ENCODE measurements around the gene GLT6D1. TPM values are rescaled to one million over a fixed set of nuclear protein-coding genes. Genes with fewer than 3 reads are reported as not detected.
"Not testable (repeated sequence)": the region's sequence is repeated elsewhere in the genome, so short reads cannot be mapped to it uniquely, and the experiment has no call there.

Gene GLT6D1
- polyA plus RNA-seq, 1 donor = not detected

DNA sequence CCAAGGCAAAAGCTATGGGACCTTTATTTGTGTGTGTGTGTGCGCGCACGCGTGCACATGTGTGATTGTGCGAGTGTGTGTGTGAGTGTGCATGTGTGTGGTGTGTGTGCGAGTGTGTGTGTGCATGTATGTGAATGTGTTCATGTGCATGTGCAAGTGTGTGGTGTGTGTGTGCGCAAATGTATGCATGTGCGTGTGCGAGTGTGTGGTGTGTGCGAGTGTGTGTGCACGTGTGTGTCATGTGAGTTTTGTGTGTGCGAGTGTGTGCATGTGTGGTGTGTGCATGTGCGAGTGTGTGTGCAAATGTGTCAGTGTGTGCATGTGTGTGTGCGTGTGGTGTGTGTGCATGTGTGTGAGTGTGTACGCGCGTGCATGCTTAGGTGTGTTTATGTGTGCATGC, 11.1 kb upstream of the GLT6D1 start:
- no peak for DNase-seq
- H3K4me1 ChIP-seq (ENCODE audit: control insufficient read depth, insufficient read depth, low read length) = no peaks in the 10 kb centered on the region
- 100% methylated on average over 1 of the region's 17 CpGs for WGBS (ENCODE audit: insufficient coverage, low lambda C conversion rate)
- no peaks in the 10 kb centered on the region for H3K27me3 ChIP-seq (ENCODE audit: control insufficient read depth, insufficient read depth, low read length)
- no peak overlapping the region for H3K27ac ChIP-seq (ENCODE audit: low read length)
- no peaks in the 10 kb centered on the region for H3K36me3 ChIP-seq (ENCODE audit: control insufficient read depth, insufficient read depth, low read length)
- no peak overlapping the region for H3K4me3 ChIP-seq (ENCODE audit: low read length)
- H3K9me3 ChIP-seq (ENCODE audit: control insufficient read depth, low read depth, low read length) = peaks cover 5% of the 10 kb centered on the region

DNA sequence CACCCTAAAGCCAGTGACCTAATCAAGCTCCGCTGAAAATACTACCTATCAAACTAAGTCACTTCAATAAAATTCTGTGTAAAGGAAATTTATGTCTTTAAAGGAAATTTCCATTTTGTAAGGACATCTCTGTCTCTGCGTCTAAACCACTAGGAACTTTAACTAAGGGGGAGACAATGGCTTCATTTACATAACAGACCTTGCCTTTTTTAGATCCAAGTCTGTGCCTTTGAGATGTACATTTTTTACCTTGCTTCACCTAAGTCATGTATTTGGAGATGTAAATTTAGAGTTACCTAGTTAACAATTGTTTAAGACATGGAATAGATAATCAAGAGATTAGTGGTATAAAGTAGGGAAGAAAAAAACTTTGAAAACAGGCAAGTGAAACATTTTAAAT, 10.2 kb upstream of the GLT6D1 start:
- DNase-seq = no peak
- H3K27me3 ChIP-seq (ENCODE audit: control insufficient read depth, insufficient read depth, low read length) = no peaks in the 10 kb centered on the region
- peaks cover 5% of the 10 kb centered on the region for H3K9me3 ChIP-seq (ENCODE audit: control insufficient read depth, low read depth, low read length)
- no peak overlapping the region for H3K27ac ChIP-seq (ENCODE audit: low read length)
- no CpG with 5 or more reads among the region's 2 CpGs for WGBS (ENCODE audit: insufficient coverage, low lambda C conversion rate)
- H3K4me1 ChIP-seq (ENCODE audit: control insufficient read depth, insufficient read depth, low read length) = no peaks in the 10 kb centered on the region
- no peak overlapping the region for H3K4me3 ChIP-seq (ENCODE audit: low read length)
- H3K36me3 ChIP-seq (ENCODE audit: control insufficient read depth, insufficient read depth, low read length) = no peaks in the 10 kb centered on the region

DNA sequence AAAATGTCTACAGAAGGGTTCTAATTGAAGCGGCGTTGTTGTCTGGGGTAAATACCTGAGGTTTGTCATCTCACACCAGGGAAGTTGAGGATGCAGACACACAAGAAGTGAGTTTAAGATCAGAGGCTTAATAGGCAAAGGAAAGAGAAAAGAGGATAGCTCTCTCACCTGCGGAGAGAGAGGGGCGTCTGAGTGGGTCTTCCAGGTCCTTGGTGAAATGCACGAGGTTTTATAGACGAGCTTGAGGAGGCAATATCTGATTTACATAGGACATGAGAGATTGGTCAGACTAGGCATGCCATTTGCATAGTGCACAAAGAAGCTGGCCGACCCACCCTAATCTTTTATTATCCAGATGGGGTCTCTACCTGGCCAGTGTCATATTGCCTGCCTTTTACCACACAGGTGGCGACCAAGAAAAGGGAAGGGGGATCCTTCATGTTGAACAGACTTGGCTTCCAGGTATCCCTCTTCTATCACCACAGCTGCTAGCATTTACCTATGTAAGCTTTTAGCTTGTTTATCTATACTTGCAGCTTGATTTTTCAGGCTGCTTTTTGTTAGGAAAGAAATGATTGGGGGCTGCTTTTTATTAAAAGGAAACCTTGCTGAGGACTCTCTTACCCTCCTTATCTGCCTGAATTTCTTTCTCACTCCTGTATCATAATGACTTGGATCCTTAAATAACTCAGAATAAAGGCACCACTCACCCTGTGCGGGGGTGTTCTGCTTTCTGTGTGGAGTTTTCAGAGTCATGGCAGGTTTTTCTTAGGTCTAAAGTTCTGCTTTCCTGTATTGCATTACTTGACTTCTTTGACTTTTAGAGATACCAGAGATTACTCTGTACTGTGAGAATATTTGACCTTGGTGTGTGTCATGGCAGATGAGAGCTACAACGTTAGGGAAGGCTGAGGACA, 9.4 kb upstream of the GLT6D1 start:
- 100% methylated on average over 2 of the region's 10 CpGs for WGBS (ENCODE audit: insufficient coverage, low lambda C conversion rate)
- Histone ChIP-seq H3K9me3 (ENCODE audit: control insufficient read depth, low read depth, low read length) (peaks cover 5% of the 10 kb centered on the region), H3K27ac (ENCODE audit: low read length) (no peak overlapping the region), H3K4me3 (ENCODE audit: low read length) (no peak overlapping the region), H3K27me3 (ENCODE audit: control insufficient read depth, insufficient read depth, low read length) (no peaks in the 10 kb centered on the region), H3K4me1 (ENCODE audit: control insufficient read depth, insufficient read depth, low read length) (no peaks in the 10 kb centered on the region), H3K36me3 (ENCODE audit: control insufficient read depth, insufficient read depth, low read length) (no peaks in the 10 kb centered on the region)
- no peak for DNase-seq

DNA sequence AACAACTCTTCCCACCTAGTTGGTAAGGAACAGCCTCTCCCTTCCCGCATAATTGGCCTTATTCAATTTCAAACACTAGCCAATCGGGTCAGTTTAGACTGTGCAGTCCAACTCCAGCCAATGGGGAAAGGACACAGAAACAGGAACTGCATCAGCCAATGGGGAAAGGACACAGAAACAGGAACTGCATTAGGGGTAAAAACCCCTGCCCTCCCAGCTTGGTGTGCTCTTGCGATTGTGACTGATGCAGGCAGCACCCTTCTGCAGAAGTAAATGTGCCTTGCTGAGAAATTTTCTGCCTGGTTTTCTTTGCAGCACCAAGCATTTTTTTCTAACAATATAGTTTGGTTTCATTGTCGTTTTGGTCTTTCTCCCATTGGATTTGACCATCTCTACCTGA, 8.5 kb upstream of the GLT6D1 start:
- 88% methylated on average over 1 of the region's 4 CpGs for WGBS (ENCODE audit: insufficient coverage, low lambda C conversion rate)
- Histone ChIP-seq H3K27ac (ENCODE audit: low read length) (no peak overlapping the region), H3K27me3 (ENCODE audit: control insufficient read depth, insufficient read depth, low read length) (no peaks in the 10 kb centered on the region), H3K4me3 (ENCODE audit: low read length) (no peak overlapping the region), H3K4me1 (ENCODE audit: control insufficient read depth, insufficient read depth, low read length) (no peaks in the 10 kb centered on the region), H3K36me3 (ENCODE audit: control insufficient read depth, insufficient read depth, low read length) (no peaks in the 10 kb centered on the region), H3K9me3 (ENCODE audit: control insufficient read depth, low read depth, low read length) (peaks cover 5% of the 10 kb centered on the region)
- DNase-seq = no peak

DNA sequence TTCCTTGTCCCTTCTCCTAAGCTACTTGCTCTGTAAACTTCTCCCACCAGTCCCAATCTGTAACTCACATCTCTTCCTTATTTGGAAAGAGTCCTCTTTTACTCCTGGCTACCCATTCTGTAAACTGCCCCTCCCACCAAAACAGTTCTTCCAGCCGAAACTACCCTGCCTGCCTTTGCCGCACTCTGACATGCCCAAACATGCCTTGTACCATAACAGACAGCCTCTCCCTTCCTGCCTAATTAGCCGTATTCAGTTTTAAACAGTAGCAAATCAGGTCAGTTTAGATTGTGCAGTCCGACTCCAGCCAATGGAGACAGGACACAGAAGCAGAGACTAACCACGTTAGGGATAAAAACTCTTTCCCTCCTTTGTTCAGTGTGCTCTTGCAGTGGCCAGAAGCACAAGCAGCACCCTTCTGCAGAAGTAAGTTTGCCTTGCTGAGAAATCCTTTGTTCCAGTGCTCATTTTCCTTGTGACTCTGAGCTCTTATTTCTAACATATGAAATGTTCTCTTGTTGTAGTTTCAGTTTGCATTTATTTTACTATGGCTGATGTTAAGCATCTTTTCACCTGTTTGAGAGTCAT, 5.4 kb upstream of the GLT6D1 start:
- no peaks in the 10 kb centered on the region for H3K9me3 ChIP-seq (ENCODE audit: control insufficient read depth, low read depth, low read length)
- H3K4me1 ChIP-seq (ENCODE audit: control insufficient read depth, insufficient read depth, low read length) = no peaks in the 10 kb centered on the region
- no peaks in the 10 kb centered on the region for H3K36me3 ChIP-seq (ENCODE audit: control insufficient read depth, insufficient read depth, low read length)
- no peak overlapping the region for H3K27ac ChIP-seq (ENCODE audit: low read length)
- no peak for DNase-seq
- no peaks in the 10 kb centered on the region for H3K27me3 ChIP-seq (ENCODE audit: control insufficient read depth, insufficient read depth, low read length)
- WGBS (ENCODE audit: insufficient coverage, low lambda C conversion rate) = 100% methylated on average over 1 of the region's 5 CpGs
- H3K4me3 ChIP-seq (ENCODE audit: low read length) = no peak overlapping the region

DNA sequence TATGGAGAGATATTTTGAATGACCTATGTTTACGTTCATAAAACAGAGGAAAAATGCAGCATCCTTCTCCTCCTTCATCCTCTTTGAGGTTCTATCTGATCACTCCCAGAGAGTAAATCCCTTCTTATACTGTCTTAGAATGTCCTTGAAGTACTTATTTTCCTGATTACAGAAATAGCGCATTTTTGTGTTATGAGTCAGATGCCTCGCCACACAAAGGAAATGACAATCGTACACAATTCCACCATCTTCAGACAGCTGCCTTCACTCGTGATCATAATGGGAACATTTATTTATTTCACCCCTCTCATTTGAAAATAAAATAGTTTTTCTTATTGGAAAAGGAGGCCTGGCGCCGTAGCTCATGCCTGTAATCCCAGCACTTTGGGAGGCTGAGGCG, 2.4 kb upstream of the GLT6D1 start:
- no peaks in the 10 kb centered on the region for H3K36me3 ChIP-seq (ENCODE audit: control insufficient read depth, insufficient read depth, low read length)
- DNase-seq = no peak
- H3K9me3 ChIP-seq (ENCODE audit: control insufficient read depth, low read depth, low read length) = no peaks in the 10 kb centered on the region
- H3K4me1 ChIP-seq (ENCODE audit: control insufficient read depth, insufficient read depth, low read length) = no peaks in the 10 kb centered on the region
- WGBS (ENCODE audit: insufficient coverage, low lambda C conversion rate) = 88% methylated on average over 3 of the region's 8 CpGs
- H3K27me3 ChIP-seq (ENCODE audit: control insufficient read depth, insufficient read depth, low read length) = no peaks in the 10 kb centered on the region
- H3K4me3 ChIP-seq (ENCODE audit: low read length) = no peak overlapping the region
- no peak overlapping the region for H3K27ac ChIP-seq (ENCODE audit: low read length)

DNA sequence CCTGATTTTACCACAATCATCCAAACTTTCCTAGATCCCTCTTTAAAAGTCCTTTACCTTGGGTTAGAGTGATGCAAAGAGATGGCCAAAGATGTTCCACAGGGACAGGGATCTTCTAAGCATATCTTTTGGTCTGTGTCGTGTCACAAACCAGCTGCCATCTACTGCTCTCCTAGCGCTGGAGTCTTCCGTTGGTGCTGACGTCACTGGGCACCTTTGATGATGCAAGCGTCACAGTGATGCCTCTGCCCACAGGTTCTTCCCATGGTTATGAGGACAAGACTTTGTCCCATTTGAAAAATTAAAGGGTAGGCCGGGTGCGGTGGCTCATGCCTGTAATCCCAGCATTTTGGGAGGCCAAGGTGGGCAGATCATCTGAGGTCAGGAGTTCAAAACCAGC, 1.7 kb upstream of the GLT6D1 start:
- Histone ChIP-seq H3K9me3 (ENCODE audit: control insufficient read depth, low read depth, low read length) (no peaks in the 10 kb centered on the region), H3K36me3 (ENCODE audit: control insufficient read depth, insufficient read depth, low read length) (no peaks in the 10 kb centered on the region), H3K27ac (ENCODE audit: low read length) (no peak overlapping the region), H3K27me3 (ENCODE audit: control insufficient read depth, insufficient read depth, low read length) (no peaks in the 10 kb centered on the region), H3K4me1 (ENCODE audit: control insufficient read depth, insufficient read depth, low read length) (no peaks in the 10 kb centered on the region), H3K4me3 (ENCODE audit: low read length) (no peak overlapping the region)
- 100% methylated on average over 1 of the region's 7 CpGs for WGBS (ENCODE audit: insufficient coverage, low lambda C conversion rate)
- DNase-seq = no peak

DNA sequence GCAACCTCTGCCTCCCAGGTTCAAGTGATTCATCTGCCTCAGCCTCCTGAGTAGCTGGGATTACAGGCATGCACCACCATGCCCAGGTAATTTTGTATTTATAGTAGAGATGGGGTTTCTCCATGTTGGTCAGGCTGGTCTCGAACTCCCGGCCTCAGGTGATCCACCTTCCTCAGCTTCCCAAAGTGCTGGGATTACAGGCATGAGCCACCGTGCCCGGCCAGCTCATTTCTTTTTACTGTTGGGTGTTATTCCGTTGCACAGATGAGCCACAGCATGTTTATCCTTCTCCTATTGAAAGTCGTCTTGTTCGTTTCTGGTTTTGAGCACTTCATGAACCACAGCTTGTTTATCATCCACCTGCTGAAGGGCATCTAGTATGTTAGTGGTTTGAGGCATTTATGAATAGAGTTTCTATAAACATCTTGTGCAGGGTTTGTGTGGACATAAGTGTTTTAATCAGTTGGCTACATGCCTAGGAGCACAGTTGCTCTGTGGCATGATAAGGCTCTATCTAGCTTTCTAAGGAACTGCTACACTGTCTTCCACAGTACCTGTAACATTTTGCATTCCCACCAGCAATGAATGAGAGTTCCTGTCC, 2.3 kb downstream of the GLT6D1 start:
- WGBS (ENCODE audit: insufficient coverage, low lambda C conversion rate) = no CpG with 5 or more reads among the region's 7 CpGs
- H3K27ac ChIP-seq (ENCODE audit: low read length); H3K27me3 ChIP-seq (ENCODE audit: control insufficient read depth, insufficient read depth, low read length); H3K9me3 ChIP-seq (ENCODE audit: control insufficient read depth, low read depth, low read length); DNase-seq; H3K4me3 ChIP-seq (ENCODE audit: low read length); H3K4me1 ChIP-seq (ENCODE audit: control insufficient read depth, insufficient read depth, low read length); H3K36me3 ChIP-seq (ENCODE audit: control insufficient read depth, insufficient read depth, low read length): not testable (repeated sequence)

DNA sequence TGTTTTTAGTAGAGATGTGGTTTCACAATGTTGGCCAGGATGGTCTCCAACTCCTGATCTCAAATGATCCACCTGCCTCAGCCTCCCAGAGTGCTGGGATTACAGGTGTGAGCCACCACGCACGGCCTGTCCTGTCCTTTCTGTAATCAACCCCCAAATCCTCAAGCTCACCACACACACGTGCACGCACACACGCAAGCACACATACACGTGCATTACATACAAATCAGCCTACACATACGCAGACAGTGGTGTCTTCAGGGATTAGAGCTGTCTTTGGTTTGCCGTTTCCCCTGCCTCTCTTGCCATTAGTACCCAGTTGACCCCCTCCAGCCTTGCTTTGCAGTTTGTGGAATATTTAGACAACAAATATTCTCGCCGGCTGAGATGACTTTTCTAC, 6.5 kb downstream of the GLT6D1 start:
- 98% methylated on average over 5 of the region's 10 CpGs for WGBS (ENCODE audit: insufficient coverage, low lambda C conversion rate)
- Histone ChIP-seq H3K27me3 (ENCODE audit: control insufficient read depth, insufficient read depth, low read length) (no peaks in the 10 kb centered on the region), H3K4me3 (ENCODE audit: low read length) (no peak overlapping the region), H3K4me1 (ENCODE audit: control insufficient read depth, insufficient read depth, low read length) (no peaks in the 10 kb centered on the region), H3K9me3 (ENCODE audit: control insufficient read depth, low read depth, low read length) (no peaks in the 10 kb centered on the region), H3K27ac (ENCODE audit: low read length) (no peak overlapping the region), H3K36me3 (ENCODE audit: control insufficient read depth, insufficient read depth, low read length) (no peaks in the 10 kb centered on the region)
- no peak for DNase-seq

DNA sequence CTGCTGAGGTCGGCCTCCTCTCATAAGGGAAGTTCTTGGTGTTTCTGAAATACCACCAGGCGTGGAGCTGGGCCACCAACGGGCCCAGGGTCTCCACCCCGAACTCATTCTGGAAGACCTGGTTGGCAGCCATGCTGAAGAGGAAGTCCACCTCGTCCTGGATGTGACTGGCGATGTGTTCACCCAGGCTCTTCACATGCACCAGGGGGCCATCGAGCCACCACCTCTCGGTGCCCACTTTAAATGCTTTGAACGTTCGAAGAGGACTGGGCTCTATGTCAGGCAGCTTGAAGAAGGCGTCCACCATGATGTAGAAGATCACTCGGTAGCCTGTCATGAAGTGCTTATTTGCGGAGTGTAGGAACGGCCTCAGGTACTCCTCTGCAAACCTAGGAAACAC, 15.1 kb downstream of the GLT6D1 start:
- H3K9me3 ChIP-seq (ENCODE audit: control insufficient read depth, low read depth, low read length) = no peaks in the 10 kb centered on the region
- H3K4me1 ChIP-seq (ENCODE audit: control insufficient read depth, insufficient read depth, low read length) = no peaks in the 10 kb centered on the region

More for the DNA sequence above, 15.1 kb downstream of the GLT6D1 start:
- Histone ChIP-seq H3K4me3 (ENCODE audit: low read length) (no peak overlapping the region), H3K27ac (ENCODE audit: low read length) (no peak overlapping the region), H3K27me3 (ENCODE audit: control insufficient read depth, insufficient read depth, low read length) (peaks cover 4% of the 10 kb centered on the region), H3K36me3 (ENCODE audit: control insufficient read depth, insufficient read depth, low read length) (no peaks in the 10 kb centered on the region)
- 95% methylated on average over 3 of the region's 14 CpGs for WGBS (ENCODE audit: insufficient coverage, low lambda C conversion rate)
- DNase-seq = no peak
